ENCODE measurements around the gene RNF141.

The RNF141 gene

DNA sequence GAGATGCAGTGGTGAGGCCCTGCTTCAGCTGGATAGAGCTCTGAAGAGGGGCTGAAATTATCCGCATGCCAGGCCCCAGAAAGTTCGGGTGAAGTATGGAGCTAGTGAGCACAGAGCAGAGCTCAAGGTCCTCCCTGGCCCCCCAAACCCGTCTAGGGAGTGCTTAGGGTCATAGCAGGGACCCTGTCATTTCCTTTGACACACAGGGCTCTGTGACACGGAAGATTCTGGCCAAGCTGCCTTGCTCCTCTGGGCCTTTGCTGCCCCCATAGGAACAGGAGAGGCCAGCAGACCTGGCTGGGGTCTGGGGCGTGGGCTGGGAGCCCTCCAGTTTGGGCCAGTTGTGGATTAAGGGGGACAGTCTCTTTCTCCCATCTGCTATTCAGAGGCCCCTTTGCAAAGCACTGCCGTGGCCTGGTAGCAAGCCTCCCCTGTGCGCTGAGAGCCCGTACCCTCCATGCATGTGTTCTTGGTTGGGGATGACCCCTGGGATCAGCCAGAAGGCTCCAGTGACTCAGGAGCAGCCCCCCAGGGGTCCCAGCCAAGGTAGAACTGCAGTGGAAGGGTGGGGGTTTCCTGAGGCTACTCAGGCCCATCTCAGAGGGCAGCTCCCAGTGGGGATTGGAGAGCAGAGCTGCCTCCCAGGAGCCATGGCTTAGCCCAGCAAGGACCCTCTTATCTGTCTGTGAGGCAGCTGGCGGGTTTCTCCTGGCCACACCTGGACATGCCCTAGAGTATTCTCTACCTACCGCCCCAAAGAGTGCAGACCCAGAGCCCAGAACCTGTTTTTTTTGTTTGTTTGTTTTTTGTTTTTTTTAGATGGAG is 42.3 kb downstream of the RNF141 start:
- no peak for DNase-seq (ENCODE audit: low spot score)

DNA sequence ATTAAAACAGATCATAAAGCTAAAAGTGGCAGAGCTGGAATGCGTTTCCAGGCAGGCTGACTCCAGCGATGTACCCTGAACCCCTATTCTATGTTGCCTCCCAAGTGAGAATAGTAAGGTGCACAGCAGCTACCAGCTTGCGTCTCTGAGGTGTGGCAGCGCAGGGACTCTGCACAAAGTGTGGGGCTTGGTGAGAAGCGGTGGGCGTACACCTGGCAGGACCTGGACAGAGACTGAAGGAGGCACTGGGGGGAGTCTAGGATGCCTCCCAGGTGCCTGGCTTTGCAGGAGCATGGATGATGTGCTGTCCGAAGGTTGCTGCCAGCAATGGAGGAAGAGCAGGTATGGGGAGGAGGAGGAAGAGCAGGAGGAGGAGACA is 43.0 kb downstream of the RNF141 start:
- no peak for DNase-seq (ENCODE audit: low spot score)

DNA sequence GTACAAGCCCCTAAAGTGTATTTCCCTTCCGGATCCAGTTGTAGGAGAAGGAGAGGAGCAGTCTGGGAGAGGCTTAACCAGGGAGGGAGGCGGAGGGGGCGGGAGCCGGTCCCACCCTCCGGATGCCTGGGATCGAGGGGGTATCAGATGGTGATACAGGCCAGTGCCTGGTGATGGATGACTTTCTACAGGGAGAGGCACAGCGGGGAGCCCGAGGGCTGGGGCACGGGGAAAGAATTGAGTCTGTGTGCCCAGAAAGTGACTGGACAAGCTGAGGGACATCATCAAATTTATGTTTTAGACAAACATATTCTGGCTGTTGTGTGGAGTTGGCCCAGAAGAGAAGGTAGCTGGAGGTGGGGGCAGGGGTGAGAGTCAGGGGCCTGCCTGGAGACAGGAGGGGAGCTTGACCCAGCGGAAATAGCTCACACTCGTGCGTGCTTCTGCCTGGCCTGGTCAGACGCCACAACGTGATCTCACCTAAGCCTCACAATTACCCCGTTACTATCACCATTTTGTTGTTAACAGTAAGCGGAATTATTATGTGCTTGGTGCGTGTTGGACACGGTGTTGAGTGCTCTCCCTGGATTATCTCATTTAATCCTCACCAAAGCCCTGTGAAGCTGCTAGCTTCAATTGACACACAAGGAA is 43.5 kb downstream of the RNF141 start:
- no peak for DNase-seq (ENCODE audit: low spot score)

DNA sequence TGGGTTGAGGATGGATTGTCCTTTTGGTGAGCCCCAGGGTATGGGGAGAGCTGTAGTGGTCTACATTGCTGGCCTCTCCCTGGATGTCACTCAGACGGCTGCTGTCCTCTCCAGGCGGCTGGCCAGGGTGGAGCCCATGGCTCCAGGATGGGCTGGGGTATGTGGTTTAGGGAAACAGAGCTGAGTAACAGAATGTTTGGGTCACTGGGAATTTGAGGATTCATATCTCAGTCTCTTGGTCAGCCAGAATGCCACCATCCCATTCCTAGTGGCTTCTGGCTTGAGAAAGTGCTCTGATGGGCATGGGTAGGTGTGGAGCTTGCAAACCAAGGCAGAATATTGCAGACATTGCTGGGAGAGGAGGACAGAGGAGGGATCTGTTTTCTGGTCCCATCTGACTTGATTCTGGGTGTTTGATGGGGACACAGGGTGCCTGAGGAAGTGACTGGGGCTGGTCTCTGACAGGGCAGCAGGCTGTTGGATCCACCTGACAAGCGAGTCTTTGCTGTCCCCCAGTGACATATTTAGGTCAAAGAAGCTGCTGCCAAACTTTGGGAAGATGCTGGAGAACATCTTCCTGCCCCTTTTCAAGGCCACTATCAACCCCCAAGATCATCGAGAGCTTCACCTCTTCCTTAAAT is 44.6 kb downstream of the RNF141 start:
- DNase-seq (ENCODE audit: low spot score) = no peak

DNA sequence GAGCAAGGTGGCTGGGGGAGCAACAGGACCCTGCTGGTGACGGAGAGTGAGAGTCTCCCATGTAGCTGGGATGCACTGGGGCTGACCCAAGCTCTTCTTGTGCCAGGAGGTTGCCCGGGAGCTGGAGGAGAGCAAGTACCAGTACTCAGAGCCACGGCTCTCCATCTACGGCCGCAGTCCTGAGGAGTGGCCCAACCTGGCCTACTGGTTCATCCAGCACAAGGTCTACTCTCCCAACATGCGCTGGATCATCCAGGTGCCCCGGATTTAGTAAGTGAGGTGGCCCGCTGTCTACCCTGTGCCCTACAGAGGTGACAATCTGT is 45.6 kb downstream of the RNF141 start:
- DNase-seq (ENCODE audit: low spot score) = no peak

DNA sequence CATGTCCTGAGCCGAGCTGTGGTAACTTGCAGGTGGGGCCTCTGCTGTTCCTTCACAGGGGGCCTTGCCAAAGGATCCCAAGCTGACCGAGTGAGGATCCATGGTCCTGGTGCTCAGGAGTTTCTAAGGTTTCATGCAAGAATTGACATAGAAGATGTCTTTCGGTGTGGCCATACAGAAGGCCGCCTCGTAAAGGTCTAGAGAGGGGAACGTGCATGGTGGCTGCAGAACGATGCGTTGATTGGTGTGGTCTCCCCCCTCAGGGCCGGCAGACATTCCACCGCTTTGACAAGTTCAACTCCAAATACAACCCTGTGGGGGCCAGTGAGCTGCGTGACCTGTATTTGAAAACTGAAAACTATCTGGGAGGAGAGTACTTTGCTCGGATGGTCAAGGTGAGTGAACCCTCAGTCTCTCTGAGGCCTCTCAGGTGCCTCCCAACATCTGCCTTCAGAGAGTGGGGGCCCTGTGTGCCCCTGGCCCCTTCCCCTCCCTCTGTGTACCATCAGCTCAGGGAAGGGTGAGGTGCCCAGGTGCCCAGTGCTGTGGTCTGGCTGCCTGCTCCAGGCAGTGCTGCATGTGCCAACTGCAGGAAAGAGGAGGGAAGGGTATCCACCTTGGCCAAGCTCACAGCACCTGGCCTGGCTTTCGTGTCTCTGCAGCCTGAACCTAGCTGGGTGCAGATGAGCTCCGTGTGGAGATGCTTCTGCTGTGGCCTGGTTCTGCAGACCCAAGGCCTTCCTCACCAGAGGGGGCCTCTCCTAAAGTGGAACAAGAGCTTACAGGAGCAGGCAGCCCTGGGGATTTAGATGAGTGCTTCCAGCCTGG is 46.1 kb downstream of the RNF141 start:
- no peak for DNase-seq (ENCODE audit: low spot score)

DNA sequence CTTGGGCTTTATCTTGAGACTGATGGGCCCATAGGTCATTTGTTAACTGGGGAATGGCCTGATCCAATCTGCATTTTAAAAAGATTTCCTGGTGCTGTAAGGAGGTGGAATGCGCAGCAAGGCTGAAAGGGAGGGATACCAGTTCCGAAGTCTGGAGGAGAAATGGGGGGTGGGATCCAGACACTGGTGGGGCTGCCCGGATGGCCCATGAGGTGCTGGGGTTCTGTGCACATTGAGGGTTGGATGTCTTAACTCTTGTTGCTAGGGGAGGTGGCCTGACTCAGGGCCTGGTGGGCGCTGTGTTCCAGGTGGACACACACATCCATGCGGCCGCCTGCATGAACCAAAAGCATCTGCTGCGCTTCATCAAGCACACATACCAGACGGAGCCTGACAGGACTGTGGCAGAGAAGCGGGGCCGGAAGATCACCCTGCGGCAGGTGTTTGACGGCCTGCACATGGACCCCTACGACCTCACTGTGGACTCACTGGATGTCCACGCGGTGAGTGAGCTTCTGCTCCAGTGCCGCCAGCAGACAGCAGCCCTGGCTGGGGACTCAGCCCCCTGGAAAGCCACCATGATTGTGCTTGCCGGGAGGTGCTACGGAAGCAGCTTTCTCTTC is 47.8 kb downstream of the RNF141 start:
- no peak for DNase-seq (ENCODE audit: low spot score)

DNA sequence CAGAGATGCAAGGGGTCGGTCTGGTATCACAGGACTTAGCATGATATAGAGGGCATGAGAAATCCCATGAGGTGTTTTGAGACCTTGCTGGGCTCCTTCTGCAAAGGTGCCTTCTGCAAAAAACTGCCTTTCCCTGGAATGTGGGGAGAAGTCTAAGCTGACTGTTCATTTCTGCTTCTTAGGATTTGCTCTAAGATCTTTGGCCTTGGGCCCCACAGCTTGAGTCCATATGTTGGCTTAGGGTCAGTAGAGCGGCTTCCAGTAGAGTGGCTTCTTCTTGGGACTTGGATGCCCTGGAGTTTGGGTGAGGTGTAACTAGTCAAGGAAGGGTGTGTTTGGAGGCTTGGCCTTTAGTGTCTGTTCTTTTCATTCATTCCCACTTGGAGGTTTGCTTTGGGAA is 48.9 kb downstream of the RNF141 start:
- DNase-seq (ENCODE audit: low spot score) = no peak

DNA sequence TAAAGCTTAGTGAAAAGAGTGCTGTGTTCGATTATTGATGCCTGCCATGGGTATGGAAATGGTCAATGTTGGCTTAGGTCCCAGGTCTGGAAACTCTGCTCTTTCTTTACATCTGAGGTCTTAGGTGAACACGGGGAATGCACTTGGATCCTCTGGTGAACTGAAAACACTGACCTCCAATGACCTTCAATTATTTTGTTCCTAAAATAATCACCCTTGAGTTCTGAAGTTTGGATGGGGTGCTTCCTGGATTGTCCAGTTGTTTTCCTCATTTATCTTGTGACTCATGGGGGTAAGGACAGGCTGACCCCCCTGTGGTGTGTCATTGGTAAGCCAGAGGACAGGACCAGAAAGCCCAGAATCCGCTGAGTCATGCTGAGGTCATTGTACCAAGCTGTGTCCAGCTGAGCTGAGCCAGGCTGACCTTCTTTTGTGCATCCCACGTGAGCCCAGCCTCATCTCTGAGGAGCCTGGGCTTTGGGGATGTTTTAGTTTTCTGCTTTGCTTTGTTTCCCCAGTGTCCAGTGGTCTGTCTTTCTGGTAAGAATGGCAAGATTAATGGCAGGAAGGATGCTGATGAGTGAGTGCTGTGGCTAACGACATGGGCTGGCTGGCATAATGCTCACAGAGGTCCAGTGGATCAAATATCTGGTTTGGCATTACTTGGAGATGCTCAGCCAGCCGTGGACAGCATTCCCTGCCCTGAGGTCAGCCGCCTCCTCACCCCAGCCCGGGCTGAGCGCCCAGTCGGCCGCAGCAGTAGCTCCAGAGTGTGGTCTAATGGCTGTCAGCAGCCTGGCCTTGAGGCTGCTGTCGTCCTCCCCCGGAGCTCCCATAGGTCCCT is 50.4 kb downstream of the RNF141 start:
- DNase-seq (ENCODE audit: low spot score) = no peak

DNA sequence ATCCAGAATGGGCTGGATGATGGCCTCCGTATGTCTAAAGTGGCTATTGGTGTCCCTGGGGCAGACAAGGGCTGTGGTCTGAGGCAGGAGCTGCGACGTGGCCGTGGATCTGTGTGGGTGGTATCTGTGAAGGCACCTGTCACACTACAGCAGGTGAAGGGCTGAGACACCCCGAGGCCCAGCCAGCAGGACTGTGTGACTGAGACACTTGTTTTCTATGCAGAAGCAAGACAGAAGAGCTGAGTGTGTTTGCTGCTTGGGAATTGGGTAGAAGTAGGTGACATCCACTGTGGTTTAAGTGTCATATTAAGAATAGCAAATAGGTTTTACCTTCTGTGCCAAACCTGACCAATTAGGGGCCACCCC is 51.0 kb downstream of the RNF141 start:
- no peak for DNase-seq (ENCODE audit: low spot score)

DNA sequence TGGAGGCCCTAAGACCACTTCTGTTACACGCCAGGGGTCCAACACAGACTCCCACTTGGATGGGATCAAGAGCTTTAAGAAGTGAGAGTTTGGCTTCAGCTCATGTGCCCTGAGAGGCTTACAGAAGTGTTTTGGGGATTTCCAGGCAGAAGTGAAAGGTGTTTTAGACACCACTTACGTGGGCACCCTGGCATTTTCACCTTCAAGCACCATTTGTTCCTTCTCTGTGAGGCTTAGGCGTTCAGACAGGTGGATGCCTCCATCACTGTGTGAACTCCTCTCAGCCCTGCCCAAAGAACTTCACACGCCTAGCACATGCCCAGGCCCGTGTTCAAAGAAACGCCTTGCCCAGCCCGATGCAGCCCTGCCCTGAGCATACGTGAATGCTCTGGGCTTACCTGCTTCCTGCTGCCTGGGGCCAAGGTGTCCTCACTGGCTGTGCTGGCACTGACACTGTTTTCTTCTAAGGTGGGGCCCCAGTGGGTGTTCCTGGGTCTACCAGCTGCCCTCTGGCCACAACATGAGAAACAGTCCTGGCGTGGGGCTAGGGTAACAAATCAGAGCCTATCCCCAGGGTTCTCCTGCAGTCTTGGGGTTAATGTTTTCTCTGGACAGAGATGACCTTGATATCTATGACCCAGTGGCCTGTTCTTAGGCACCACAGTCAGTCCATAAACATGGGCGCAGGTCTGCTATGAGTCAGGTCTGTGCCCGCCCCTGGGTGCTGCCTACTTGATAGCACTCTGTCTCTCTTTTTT is 51.9 kb downstream of the RNF141 start:
- DNase-seq (ENCODE audit: low spot score) = no peak

DNA sequence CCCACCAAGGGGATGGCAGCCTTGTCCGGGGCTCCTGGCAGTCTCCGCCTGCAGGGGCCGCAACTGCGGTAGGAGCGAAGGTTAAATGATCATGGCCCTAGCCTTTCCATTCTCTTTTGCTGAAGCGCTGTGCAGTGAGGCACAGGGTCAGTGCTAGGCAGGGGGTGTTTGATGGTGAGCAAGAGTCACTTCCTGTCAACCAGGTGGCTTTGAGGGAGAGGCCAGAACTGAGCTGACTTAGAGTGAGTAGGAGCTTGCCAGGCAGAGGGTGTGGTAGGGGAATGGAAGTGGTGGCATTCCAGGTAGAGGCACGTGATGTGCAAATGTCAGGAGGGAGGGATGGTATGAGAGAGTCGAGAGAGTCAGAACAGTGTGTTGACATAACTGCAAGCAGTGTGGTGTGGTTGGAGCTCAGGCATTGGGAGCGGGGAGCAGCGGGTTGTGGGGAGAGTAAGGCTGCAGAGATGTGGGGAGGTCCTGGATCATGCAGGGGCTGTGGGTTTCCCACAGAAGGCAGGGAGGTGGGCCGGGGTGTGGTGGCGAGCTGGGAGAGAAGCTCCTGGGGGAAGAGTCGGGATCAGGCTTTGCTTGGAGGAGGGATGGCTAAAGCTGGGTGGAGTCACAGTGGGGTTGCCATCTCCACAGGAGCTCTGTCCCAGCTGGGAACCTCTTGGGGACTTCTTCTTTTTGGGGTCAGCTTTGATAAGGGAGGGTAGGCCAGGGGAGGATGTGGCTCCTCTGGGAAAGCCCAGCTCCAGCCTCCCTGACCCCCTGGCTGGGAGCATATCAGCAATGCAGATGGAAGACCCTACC is 52.7 kb downstream of the RNF141 start:
- DNase-seq (ENCODE audit: low spot score) = no peak

DNA sequence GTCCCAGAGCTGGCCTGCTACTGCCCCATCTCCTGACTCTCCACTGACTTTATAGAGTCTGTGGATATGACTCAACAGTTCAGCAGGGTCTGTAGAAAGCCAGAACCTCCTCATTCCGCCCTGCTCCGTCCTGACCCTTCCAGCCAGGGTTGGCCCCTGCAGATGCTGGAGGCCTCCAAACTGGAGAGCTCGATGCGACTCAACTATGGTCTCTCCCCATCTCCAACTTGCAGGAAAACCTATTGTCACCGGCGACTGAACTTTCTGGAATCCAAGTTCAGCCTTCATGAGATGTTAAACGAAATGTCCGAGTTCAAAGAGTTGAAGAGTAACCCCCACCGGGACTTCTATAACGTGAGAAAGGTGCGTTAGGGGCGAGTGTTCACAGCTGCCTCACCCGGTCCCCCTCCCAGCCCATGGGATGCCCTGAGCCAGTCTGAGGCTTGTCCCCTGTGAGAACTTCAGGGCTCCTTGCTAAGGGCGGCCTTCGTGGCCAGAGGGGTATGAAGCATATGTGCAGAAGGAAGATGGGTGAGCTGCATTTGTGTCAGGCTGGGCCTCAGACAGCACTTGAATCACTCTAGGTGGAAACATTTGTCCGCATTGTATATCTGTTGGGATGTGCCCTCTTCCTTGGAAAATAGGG is 53.9 kb downstream of the RNF141 start:
- no peak for DNase-seq (ENCODE audit: low spot score)

DNA sequence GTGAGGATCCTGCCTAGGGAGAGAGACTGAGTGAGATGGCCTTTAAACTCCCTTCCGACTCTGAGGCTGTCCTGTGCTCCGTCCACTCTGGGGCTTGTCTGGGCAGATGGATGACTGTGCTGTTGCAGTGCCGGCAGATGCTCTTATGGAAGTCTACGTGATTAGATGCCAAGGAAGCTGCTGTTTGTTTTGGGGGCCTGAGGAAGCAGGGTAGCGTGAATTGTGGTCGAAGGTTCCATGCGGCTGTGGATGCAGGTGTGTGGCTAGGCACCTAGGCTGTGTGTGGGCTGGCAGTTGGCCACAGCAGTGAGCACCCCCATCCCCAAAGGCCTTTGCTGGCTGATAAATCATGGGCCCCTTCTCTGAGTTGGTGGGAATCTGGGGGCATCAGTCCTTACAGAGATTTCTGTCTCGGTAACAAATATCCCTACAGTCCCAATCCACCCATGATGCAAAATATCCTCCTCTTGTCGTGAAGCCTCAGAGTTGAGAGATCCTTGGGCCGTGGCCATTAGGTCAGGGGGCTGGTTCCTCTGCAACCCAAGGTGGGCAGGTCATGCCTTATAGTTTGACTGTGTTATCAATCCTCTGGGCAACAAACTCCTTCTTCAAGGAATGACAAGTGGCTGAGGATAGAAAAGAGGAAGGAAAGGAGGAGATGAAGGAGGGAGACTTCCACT is 54.7 kb downstream of the RNF141 start:
- no peak for DNase-seq (ENCODE audit: low spot score)

DNA sequence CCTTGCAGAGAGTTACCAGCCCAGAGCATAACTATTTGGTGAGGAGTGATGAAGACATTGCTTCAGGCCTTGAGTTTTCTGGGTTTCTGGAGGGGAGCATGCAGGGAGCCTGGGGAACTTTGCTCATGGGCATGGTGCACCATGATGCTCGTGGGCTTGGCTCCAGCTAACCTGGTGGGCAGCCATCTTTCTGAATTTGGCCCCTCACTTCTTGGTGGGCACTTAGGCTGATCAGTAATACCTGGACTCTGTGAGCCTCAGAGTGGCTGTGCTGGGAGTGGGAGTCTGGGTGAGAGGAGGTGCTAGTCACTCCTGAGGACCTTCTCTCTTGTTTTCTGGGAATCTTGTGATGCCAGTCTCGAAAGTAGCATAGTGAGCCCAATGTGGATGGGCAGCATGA is 55.3 kb downstream of the RNF141 start:
- DNase-seq (ENCODE audit: low spot score) = no peak

DNA sequence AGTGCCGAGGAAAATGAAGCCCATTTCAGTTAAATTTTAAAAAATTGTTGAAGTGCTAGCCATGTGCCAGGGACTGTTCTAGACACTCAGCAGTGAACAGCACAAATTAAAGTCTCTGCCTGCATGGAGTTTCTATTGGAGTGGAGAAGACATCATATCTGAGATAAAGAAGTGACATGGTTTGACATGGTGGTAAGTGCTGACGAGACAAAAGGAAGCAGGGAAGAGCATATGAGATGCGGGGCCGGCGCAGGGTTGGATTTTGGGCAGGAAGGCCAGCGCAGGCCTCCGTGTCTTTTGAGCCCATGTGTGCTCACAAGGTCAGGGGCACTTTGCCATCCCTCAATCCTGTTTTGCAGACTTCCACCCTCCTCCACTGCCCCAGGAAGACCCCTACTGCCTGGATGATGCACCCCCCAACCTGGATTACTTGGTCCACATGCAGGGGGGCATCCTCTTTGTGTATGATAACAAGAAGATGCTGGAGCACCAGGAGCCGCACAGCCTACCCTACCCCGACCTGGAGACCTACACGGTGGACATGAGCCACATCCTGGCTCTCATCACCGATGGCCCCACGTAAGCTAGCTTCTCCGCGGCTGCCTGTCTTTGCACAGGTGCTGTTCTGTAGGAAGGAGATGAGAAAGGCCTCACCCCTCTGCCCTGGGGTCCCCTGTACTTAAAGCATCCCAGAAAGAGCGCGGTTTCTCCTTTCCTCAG is 56.4 kb downstream of the RNF141 start:
- DNase-seq (ENCODE audit: low spot score) = no peak

DNA sequence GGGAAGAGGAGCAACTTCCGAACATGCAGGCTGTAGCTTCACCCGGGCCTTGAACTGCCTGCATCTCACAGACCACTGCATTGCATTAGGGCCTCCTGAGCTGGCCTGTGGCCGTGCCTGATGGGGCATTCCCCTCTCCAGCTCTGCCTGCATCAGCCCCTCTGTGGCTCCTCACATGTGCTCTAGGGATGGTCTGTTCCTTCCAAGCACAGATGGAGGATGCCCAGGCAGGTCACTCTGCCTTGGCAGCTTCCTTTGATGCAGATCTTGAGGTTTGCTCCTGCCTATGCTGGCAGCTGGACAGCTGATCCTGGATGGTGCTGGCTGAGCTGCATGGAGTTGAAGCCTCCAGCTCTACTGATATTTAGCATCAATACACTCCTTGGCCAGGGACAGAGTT is 57.4 kb downstream of the RNF141 start:
- no peak for DNase-seq (ENCODE audit: low spot score)

DNA sequence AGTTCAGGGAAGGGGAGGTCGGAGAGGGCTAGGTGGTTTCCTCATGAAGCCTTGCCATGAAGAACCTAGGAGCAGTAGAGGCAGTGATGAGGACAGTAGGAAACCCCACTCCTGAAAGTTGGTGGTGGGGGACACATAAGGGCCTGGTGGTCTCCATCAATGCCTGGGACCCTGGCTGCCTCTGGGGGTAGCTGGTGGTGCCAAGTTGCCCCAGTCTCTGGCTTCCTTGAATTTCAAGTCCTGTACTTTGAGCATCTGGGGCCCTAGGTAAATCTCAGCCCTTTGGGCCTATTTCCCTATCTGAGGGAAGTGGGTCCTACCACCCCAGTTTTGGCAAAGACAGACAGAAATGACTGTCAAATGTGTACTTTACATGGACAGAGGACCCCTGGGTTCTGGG is 57.8 kb downstream of the RNF141 start:
- DNase-seq (ENCODE audit: low spot score) = no peak

All from HuH-7 (cell line).